DLD1 (cell line): Measurements from ENCODE around the gene USP13.
"Not testable (repeated sequence)": the region's sequence is repeated elsewhere in the genome, so short reads cannot be mapped to it uniquely, and the experiment has no call there.

Source experiments
- in situ Hi-C: cut with HindIII; loops from 2 replicates; pipeline ENCODE4 v1.10.0; 2017; ENCODE audit warnings: low sequenced_read_pairs

The USP13 gene

GRCh38 chr3:179652447-179653095, at the start of gene USP13:
USP13 (plus strand) TSS chr3:179653040; CDS start chr3:179653226, 186 bp downstream.
- in situ Hi-C loops, result no loop called here

GRCh38 chr3:179603321-179603720, 49.5 kb upstream of the USP13 start:
- in situ Hi-C loops, result no loop called here

GRCh38 chr3:179603831-179604230, 49.0 kb upstream of the USP13 start:
- in situ Hi-C loops, result no loop called here

DNA sequence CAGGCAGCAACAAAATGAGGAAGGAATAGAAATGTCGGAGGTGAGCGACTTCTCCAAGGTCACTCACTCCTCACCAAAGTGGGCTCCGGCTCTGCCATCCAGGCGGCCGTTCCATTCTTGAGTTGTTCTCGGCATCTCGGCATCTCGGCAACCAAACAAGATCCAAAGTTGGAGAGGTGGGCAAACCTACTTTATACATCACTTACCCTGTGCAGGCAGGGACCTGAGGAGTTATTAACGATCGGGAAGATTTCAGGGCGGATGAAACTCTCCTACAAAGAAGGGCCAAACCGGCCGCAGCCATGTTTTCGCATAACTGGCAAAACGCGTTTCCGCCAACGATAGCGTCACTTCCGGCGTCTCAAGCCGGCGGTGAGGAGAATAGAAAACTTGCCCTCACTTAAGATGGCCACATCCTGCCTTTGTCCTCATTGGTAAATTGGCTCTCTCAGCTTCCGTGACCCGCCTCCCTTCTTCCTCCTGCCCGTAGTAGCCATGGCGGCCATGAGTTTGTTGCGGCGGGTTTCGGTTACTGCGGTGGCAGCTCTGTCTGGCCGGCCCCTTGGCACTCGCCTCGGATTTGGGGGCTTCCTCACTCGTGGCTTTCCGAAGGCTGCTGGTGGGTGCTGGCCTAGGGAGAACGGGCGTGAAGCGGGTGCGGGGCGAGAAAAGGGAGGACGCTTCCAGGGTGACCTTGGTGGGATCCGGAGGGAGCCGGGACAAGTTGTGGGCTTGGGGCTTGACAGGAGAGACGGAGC, 48.3 kb upstream of the USP13 start, which contains the start of the genes MRPL47 and NDUFB5:
MRPL47 (minus strand) TSS at position 318 of the 758 bp plus-strand sequence; CDS start at position 304, 14 bp downstream.
NDUFB5 (plus strand) TSS at position 474 of the 758 bp plus-strand sequence; CDS start at position 496, 22 bp downstream.
- in situ Hi-C loops, result no loop called here

DNA sequence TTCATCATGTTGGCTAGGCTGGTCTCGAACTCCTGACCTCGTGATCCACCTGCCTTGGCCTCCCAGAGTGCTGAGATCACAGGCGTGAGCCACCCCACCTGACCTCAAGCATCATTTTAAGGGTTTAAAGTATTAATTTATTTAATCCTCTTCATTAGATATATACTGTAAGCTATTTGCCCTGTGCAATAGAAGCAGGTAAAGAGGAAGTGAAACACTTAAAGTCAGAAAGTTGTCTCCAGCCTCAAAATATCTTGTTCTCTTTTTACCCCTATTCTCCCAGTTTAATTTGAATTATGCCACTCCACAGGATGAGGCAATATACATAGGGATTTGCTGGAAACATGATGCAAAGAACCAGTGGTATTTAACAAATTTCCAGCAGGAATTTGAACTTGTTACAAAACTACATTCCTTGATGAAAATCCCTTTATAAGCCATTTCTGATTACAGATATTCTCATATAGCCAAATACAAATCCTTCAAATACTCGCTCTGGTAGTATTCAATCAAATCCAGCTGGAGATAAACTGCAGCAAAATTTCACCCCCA, 46.2 kb upstream of the USP13 start:
- in situ Hi-C loops, result no loop called here

DNA sequence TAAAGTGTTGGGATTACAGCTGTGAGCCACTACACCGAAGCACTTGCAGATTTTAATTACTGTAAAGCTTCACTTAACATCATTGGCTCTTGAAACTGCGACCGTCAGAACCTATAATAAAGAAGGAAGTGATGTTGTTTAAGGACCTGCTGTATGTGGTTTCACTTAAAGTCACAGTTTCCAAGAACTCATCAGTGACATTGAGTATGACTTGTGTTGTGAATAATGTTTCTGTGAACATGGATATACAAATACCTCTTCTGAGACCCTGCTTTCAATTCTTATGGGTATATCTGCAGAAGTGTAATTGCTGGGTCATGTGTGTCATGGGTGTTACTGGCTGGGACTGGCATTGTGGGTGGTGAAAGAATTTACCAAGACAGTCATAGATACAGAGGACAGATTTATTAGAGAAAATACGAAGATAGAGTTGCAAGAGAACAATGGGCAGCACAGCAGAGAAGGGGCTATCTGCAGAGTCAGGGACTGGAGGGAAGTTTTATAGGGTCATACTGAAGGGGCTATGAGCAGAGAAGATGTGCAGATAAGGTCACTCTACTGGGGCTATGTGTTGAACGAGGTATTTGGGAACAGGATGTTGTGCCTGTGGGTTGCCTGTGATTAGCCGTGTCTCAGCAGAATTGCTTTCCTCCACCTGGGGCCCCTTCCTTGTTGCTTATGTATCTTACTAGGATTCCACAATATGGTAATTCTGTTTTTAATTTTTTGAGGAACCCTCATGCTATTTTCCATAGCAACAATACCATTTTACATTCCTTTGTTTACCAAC, 43.7 kb upstream of the USP13 start:
- in situ Hi-C loops, result no loop called here

- in situ Hi-C loops, result no loop called here
Measured at GRCh38 chr3:179610066-179610465, 42.8 kb upstream of the USP13 start.

DNA sequence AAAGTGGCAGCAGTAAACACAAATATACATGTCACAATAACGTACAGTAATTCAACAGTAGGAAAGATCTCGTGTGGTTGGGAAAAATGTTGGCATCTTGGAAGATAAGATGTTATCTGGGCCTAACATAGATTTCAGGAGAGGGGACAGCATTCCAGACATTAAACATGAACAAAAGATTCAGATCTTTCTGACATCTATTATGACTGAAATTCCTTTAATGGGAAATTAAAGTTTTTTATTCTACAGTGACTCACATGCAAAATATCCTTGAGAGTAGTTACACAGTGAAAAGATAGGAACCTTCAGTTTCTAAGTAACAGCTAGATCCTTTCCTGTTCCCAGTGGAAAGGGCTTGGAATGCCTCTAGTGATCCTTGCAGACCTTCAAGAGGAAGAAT, 39.0 kb upstream of the USP13 start:
- in situ Hi-C loops, result no loop called here

DNA sequence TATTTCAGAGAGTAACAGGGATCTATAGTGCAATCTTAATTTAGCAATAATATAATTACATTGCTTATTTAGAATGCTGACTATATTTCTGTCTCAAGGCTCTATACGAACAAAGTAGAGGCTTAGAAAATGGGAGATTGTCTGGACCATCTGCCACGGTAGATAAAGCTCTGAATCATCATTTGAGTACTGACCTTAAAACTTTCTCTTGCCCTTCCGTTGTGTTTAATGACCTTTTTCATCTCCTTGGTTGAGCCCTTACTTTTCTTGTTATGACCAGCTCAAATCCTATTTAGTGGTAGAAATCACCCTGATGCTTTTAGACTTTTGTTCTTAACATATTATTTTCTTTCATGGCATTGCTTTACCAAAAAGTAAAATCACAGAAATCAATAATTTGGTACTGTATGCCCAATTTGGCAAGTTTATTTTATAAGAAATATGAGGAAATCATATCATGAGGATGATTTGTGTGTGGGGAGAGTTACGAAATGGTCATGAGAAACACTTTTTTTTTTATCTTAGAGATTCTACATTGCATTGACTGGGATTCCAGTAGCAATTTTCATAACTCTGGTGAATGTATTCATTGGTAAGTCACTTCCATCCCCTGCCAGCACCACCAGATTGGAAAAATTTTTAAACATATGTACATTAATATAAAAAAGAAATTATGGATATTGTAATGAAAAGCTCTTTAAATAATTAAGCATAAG, 37.2 kb upstream of the USP13 start:
- in situ Hi-C loops, result no loop called here

- in situ Hi-C loops, result no loop called here
Measured at GRCh38 chr3:179622023-179622422, 30.8 kb upstream of the USP13 start.

DNA sequence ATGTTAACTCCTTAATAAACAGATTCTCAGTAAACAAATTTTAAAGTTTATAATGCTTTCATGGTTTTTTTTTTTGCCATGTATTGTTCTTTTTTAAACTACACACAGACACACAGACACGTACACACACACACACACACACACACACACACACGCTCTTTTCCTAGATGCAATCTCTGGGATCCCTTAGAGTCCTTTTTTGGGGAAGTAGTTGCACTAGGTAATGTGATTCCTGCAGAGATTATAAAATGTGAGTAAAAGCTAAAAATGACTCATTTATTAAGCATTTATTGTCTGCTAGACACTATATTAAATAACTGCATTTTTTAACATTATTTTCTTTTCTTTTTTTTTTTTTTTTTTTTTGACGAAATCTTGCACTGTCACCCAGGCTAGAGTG, 28.4 kb upstream of the USP13 start:
- in situ Hi-C loops, result no loop called here

- in situ Hi-C loops, result no loop called here
Measured at GRCh38 chr3:179630753-179631451, 21.9 kb upstream of the USP13 start.

DNA sequence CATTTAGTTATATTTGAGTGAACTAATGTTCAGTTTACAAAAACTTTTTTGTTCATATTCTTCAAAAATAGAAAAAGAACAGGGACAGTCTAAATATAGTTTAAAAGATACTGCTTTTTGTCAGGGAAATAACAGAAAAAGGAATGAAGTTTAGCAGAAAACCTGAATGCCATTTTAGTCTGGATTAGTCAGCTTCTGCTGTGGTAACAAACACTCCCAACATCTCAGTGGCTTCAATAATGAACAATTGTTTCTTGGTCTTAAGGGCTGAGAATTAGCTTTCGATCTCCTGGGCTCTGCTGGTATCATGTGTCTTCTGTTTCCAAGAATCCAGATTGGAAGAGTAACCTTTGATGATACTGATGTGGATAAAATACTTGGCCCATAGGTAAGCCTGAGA, 12.4 kb upstream of the USP13 start:
- in situ Hi-C loops, result no loop called here

DNA sequence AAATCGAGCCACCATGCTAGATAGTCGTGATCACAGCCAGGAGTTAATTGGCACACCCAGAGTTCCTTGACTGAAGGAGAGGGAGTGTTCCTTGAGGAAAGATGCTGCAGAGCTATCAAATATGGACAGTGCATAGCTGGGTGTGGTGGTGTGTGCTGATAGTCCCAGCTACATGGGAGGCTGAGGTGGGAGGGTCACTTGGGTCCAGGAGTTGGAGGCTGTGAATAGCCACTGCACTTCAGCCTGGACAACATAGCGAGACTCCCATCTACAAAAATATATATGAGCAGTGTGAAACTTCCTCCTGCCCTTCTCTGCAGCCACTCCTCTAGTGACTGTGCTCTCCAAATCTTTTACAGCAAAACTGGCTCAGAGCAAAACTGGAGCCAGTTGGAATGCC, 10.0 kb upstream of the USP13 start:
- in situ Hi-C loops, result no loop called here

- in situ Hi-C loops, result not testable (repeated sequence)
Measured at GRCh38 chr3:179643837-179644236, 9.0 kb upstream of the USP13 start.

DNA sequence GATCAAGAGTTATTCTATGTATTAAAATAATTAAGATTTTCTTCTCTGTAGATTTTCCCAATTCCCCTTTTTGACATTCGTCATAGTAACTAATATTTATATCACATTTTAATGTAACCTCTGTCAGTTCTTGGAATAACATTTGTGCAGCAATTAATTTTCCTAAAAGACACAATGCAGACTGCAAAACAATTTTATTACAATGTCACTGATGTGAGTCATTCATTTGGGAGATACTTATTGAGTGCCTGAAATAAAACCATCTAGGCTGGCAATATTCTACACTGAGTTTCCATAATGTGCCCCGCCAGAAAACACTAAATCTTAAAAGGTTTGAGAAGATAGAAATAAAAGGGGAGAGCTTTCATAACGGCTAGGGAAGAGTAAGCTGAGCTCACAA, 6.7 kb upstream of the USP13 start:
- in situ Hi-C loops, result no loop called here

DNA sequence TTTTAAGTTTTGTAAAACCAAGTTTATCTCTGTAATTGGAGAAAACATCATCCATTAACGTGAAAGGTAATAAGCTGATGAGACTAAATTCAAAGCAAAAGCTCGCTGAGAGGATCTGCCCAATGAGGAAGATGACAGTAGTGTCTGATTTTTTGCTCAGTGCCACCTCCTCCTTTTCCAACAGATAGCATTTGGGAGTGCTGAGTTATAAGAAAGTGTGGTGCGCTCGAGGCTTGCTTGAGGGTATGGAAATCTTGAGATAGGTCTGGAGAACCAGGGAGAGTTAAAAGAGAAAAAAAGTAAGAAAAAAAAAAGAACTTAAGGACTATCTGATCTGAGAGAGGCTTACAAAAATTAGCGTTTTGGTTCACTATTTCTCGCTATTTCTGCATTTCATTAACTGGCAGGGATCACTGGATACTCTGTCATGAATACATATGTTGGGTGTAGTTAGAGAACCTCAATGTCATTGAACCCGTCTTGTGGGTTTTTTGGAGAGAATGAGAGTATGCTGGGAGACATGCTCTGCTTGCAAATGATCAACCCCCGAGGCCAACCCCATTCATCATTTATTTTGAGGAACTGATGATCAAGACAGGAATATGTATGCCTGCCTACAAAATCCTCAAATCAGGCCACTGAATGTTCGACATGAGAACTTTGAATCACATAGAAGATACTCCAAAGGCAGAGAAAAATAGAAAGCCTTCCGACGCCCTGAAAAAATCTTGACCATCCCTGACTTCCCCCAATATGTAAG, 973 bp upstream of the USP13 start:
- in situ Hi-C loops, result no loop called here

- in situ Hi-C loops, result no loop called here
Measured at GRCh38 chr3:179653096-179653797, 407 bp downstream of the USP13 start.

DNA sequence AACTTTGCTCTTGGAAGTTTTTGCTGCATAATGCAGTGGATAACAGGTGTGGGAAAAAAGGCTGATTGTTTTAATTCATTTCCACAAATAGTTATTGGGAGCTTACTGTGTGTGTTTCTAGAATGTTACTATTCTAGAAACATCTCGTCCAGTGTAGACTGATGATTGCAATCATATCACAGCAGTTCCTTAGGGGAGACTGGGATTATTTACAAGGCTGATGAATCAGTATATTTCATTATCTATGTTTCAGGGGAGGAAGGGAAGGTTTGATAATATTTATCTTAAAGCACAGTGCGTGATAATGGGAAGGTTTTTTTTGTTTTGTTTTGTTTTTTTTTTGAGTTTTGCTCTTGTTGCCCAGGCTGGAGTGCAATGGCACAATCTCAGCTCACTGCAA, 2.4 kb downstream of the USP13 start:
- in situ Hi-C loops, result no loop called here
